GM12891 (cell line): ENCODE measurements around the gene ATP23.

Experiments used
- DNase-seq: peaks from one replicate; pipeline ENCODE4 v3.0.0; 2011; ENCODE audit warnings: low spot score; ENCODE audit not compliant: insufficient read length
- FAIRE-seq: peaks from 2 replicates; lab custom pipeline; 2011; peaks lifted over from hg19 to GRCh38; lab: Jason Lieb, UNC
- PAX5 ChIP-seq: IDR thresholded peaks from 2 replicates; pipeline ENCODE4 v1.6.1; 2011; ENCODE audit warnings: low read length, moderate library complexity, mild to moderate bottlenecking; ENCODE audit not compliant: insufficient read depth, severe bottlenecking
- POLR2A ChIP-seq: IDR thresholded peaks from 2 replicates; pipeline ENCODE4 v1.6.1; 2011; ENCODE audit warnings: low read depth, low read length, control low read depth
- POLR2AphosphoS5 ChIP-seq: IDR thresholded peaks from 2 replicates; pipeline ENCODE4 v1.6.1; 2011; ENCODE audit warnings: low read depth, low read length, control low read depth
- POU2F2 ChIP-seq: IDR thresholded peaks from 2 replicates; pipeline ENCODE4 v1.6.1; 2011; ENCODE audit warnings: low read depth, mild to moderate bottlenecking, control low read depth, low read length, moderate library complexity
- SPI1 ChIP-seq: IDR thresholded peaks from 2 replicates; pipeline ENCODE4 v1.6.1; 2011; ENCODE audit warnings: low read depth, low read length, control low read depth
- TAF1 ChIP-seq: IDR thresholded peaks from 2 replicates; pipeline ENCODE4 v1.6.1; 2011; ENCODE audit warnings: low read depth, low read length, control low read depth

Gene ATP23

DNA sequence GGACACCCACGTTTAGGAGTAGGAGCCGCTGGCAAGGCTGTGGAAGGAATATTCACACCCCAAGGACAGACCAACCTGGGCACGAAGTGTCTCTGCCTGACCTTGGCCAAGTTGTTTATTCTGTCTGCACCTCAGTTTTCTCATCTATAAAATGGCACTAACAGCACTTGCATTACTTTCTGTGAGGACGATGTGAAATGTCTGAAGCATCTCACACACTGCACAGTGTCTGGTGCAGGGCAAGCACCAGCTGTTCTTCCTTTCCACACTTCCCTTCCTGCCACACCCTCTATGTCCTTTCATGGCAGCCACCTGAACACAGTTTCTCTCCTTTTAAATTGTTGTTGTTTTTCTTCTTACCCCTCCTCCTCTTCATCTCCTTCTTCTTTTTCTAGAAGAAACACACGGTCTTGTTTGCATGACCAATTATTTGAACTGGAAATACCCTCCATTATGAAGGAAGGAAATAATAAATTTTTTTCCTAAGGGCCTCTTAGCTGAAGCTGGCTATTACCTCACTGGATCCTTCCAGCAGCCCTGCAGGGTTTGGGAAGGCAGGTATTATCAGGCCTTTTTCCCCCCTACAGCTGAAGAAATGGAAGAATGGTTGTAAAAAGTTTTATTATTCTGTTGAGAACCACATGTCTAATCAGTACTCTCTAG is 42.9 kb upstream of the ATP23 start:
- peak; percentile 86 for FAIRE-seq
- peak; percentile 31; the same call in 1 of the 2 replicates for TF ChIP-seq SPI1
- TF ChIP-seq POU2F2: no peak
- DNase-seq: no peak

DNA sequence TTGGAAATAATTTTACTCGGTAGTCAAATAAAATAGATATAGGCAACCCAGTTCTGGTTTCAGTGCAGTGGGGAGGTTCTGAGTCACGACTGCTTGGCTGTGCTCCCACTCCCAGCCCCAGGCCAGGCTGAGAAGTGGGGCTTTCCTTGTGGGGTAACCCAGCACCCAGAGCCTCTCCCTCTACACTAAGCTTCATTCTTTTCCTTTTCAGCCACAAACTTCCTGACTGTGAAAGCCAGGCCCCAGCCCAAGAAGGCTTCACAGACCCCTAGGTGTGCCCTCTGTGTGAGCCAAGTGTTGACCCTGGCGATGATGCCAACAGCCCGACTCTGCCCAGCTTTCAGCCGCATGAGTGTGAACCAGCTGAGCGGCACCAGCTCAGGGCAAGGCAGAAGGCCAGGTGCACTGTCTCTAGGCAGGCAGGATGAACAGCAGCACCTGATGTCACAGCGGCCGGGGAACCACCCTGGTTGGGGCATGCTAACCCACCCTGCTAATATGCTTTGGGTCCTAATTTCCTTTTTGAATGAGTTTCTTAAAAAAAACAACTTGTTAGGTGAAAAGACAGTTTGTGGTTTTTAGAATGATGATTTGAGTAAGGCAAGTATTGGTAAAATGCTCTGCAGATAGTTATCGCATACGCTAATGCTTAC is 42.2 kb upstream of the ATP23 start:
- FAIRE-seq (peak; percentile 92), DNase-seq (peak; percentile 64)
- TF ChIP-seq POU2F2 (peak; percentile 26; the same call in 1 of the 2 replicates), SPI1 (peak; percentile 27; the same call in 1 of the 2 replicates), POLR2AphosphoS5 (no peak), POLR2A (no peak), PAX5 (no peak), TAF1 (no peak)

- DNase-seq (no peak), FAIRE-seq (no peak)
Measured at GRCh38 chr12:57902478-57902969, 38.8 kb upstream of the ATP23 start.

GRCh38 chr12:57904426-57904825 is 36.9 kb upstream of the ATP23 start:
- FAIRE-seq (no peak), DNase-seq (no peak)
- TF ChIP-seq PAX5: no peak
- TF ChIP-seq POLR2A: no peak
- TF ChIP-seq TAF1: no peak
- TF ChIP-seq POU2F2: no peak
- TF ChIP-seq SPI1: no peak
- no peak for TF ChIP-seq POLR2AphosphoS5

More at GRCh38 chr12:57902478-57902969, 38.8 kb upstream of the ATP23 start:
- TF ChIP-seq POLR2A (no peak), TAF1 (no peak), POLR2AphosphoS5 (no peak), POU2F2 (no peak), SPI1 (no peak), PAX5 (no peak)

DNA sequence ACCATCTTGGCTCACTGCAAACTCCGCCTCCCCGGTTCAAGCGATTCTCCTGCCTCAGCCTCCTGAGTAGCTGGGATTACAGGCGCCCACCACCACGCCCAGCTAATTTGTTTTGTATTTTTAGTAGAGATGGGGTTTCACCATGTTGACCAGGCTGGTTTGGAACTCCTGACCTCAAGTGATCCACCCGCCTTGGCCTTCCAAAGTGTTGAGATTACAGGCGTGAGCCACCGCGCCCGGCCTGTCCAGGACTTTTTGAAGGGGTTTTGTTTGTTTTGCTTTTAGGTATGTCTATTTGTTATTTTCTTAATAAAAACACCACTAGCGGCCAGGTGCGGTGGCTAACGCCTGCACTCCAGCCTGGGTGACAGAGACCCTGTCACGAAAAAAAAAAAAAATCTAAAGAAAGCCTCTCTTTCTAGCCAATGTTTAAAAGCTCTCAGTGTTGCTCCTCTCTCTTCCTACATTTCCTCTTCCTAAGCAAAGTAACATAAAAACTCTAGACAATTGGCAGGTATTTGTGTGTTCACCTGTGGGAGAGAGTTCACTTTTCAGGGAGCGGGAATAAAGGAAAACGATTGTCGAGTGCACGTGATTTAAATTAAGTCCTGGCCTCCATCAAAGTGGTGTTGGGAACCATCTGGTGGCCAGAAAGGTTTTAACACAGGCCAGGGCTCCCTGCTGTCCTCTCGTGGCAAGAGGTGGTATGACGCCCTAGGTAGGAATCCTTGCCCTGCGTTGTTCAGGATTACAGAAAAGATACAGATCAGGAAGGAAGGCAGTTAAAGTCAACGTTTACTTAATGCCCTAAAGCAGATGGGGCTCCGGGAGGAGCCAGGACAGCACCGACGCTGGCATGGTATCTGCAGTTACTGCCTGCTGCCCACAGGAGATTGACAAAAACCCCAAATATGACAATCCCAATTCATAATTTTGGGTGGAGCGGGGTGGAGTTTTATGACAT is 36.2 kb upstream of the ATP23 start:
- DNase-seq: no peak
- FAIRE-seq: peak; percentile 98
- TF ChIP-seq POLR2AphosphoS5: no peak
- no peak for TF ChIP-seq SPI1
- TF ChIP-seq PAX5: no peak
- 0 out of 2 replicates have a peak, but pooled peaks have one; percentile 67 for TF ChIP-seq POU2F2
- TF ChIP-seq POLR2A: no peak

DNA sequence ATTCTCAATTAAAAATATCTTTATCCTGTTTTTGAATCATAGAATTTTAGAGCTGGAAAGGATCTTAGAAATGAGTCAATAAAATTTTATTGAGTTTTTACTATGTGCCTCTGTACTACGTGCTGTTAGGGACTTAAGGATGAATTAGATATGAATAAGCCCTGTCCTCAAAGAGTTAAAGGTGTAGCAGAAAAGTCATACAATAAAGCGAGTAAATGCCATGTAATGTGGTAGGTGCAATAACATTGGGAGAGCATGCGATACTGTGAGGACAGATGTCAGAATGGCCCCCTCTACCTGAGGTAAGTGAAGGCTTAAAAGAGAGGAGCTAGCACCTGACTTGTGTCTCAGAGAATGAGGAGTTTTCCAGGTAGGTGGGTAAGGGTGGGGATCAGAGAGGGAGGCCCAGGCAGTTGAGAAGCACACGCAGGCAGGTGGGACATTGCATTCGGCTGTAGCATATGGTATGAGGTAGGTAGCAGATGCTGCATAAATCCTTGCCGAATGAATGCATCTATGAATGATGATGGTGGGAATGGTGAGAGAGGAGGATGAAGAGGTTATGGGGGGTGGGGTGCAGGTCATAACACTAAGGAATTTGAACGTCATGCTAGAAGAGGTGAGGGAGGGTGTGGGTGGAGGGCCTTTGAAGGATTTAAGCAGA is 35.4 kb upstream of the ATP23 start:
- no peak for FAIRE-seq

DNA sequence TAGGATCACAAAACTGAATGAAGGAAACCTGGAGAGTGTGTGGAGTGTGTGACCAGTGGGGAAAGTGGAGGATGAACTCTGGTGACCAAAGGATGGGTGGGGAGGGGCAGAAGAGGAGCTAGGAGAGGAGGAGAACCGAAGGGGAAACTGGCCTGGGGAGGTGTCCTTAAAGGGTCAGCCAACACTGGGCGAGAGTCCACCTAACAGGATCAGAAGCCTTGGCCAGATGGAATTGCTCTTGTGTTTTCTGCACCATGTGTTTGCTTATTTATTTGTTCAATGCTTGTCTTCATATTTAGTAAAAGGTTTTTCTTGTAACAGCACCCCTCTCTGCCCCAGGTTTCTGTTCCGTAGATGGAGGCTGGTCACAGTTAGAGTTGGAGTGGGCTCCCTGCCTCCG is 34.5 kb upstream of the ATP23 start:
- no peak for FAIRE-seq

More for the DNA sequence above, 35.4 kb upstream of the ATP23 start:
- TF ChIP-seq POLR2A (no peak), TAF1 (no peak), PAX5 (no peak), POU2F2 (no peak), POLR2AphosphoS5 (no peak), SPI1 (no peak)
- DNase-seq: no peak

GRCh38 chr12:57907281-57907680 is 34.1 kb upstream of the ATP23 start:
- DNase-seq (no peak), FAIRE-seq (no peak)
- TF ChIP-seq POU2F2 (no peak), POLR2A (no peak), POLR2AphosphoS5 (no peak), TAF1 (no peak), PAX5 (no peak), SPI1 (no peak)

More for the DNA sequence above, 34.5 kb upstream of the ATP23 start:
- DNase-seq: no peak
- TF ChIP-seq TAF1: no peak
- TF ChIP-seq POLR2AphosphoS5: no peak
- no peak for TF ChIP-seq POLR2A
- TF ChIP-seq SPI1: no peak
- no peak for TF ChIP-seq PAX5
- TF ChIP-seq POU2F2: no peak

DNA sequence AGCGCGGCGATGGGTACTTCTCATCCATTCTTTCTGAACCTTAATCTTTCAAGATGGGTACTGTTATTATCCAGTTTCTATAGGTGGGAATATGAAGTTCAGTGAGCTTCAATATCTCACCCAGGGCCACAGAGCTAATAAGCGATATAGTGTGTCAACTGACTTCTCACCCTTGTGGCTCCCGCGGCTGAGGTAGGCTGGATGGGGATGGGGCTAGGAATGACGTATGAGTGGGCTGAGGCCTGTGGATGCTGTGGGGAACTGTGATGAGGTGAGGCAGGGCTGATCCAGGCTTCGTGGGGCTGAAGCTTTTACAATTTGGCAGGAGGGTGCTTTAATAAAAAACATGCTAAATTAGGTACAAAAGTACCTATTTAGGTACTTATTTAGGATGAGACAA is 32.9 kb upstream of the ATP23 start:
- TF ChIP-seq POU2F2 (no peak), POLR2AphosphoS5 (no peak), PAX5 (no peak), TAF1 (no peak)
- FAIRE-seq (no peak), DNase-seq (no peak)
